HepG2 (cell line): Measurements from ENCODE around the gene HES6. TPM values are rescaled to one million over a fixed set of nuclear protein-coding genes. Genes with fewer than 3 reads are reported as not detected.
A peak's percentile ranks its signal among the peaks of the same experiment; 100 is the strongest.

Source experiments
- ELF4 ChIP-seq: sonication (generic); formaldehyde crosslinking; IDR thresholded peaks from 2 replicates; pipeline ENCODE4 v1.5.0; 2020; ENCODE audit warnings: missing genetic modification reagents, mild to moderate bottlenecking, moderate library complexity, borderline replicate concordance
- KLF6 ChIP-seq: IDR thresholded peaks from 2 replicates; pipeline ENCODE4 v1.8.0; 2016; ENCODE audit warnings: missing biosample characterization, missing genetic modification reagents
- MATR3 ChIP-seq: sonication (generic); formaldehyde crosslinking; IDR thresholded peaks from 2 replicates; pipeline ENCODE4 v1.4.0; 2020; ENCODE audit warnings: missing genetic modification reagents
- NBN ChIP-seq: fragments of 450-650 bp; conservative IDR thresholded peaks from 2 replicates; pipeline ENCODE4 v1.6.1; 2017
- SALL2 ChIP-seq: sonication (generic); formaldehyde crosslinking; IDR thresholded peaks from 2 replicates; pipeline ENCODE4 v1.8.1; 2023; ENCODE audit warnings: mild to moderate bottlenecking, missing genetic modification reagents, inconsistent platforms
- SETDB1 ChIP-seq: sonication (generic); formaldehyde crosslinking; IDR thresholded peaks from 2 replicates; pipeline ENCODE4 v1.5.1; 2020; ENCODE audit warnings: missing genetic modification reagents, mild to moderate bottlenecking, borderline replicate concordance
- ZFP62 ChIP-seq: sonication (generic); formaldehyde crosslinking; IDR thresholded peaks from 2 replicates; pipeline ENCODE4 v1.4.0; 2020; ENCODE audit warnings: missing genetic modification reagents
- ZNF205 ChIP-seq: IDR thresholded peaks from 2 replicates; pipeline ENCODE4 v1.6.1; 2018; ENCODE audit warnings: missing biosample characterization, missing genetic modification reagents
- ZNF207 ChIP-seq: fragments of 450-650 bp; IDR thresholded peaks from 2 replicates; pipeline ENCODE4 v1.6.1; 2016; ENCODE audit warnings: antibody characterized with exemption, borderline replicate concordance
- ZNF547 ChIP-seq: sonication (generic); formaldehyde crosslinking; IDR thresholded peaks from 2 replicates; pipeline ENCODE4 v1.5.1; 2020; ENCODE audit warnings: mild to moderate bottlenecking, missing genetic modification reagents
- polyA plus RNA-seq, 8 experiments: library from polyadenylated mRNA; depleted of rRNA in 3 of 8; stranded (reverse) in 7 of 8; unstranded in 1 of 8; fragments of >200 nt; fragmentation: Illumina TruSeq in 4 of 8; extraction: Trizol in 4 of 8; gene quantifications; 2 replicates each; pipeline versions ENCODE4 v1.2.1 to v1.2.3, GENCODE V29; 2011 to 2016; ENCODE audit warnings: low read depth in 4 of 8, missing spikeins in 1 of 8, mixed read lengths in 1 of 8; ENCODE audit not compliant: insufficient read depth in 1 of 8
- total RNA-seq, 5 experiments: library from RNA; depleted of rRNA; stranded (reverse); fragments of >200 nt; fragmentation: Illumina TruSeq; extraction: Trizol; gene quantifications; 2 replicates each; pipeline ENCODE4 v1.2.3, GENCODE V29; 2016; ENCODE audit warnings: low read depth in 1 of 5
- TF ChIP-seq, protein P1 (sequence below): sonication (generic); formaldehyde crosslinking; IDR thresholded peaks from 2 replicates; pipeline ENCODE4 v1.4.0; 2020; ENCODE audit warnings: missing genetic modification reagents
- TF ChIP-seq, protein P2 (sequence below): sonication (generic); formaldehyde crosslinking; IDR thresholded peaks from 2 replicates; pipeline ENCODE4 v1.4.0; 2020; ENCODE audit warnings: missing genetic modification reagents
- TF ChIP-seq, protein P3 (sequence below): sonication (generic); formaldehyde crosslinking; IDR thresholded peaks from 2 replicates; pipeline ENCODE4 v1.8.1; 2022; ENCODE audit warnings: low read depth, mild to moderate bottlenecking, missing genetic modification reagents
- TF ChIP-seq, protein P4 (sequence below): sonication (generic); formaldehyde crosslinking; IDR thresholded peaks from 2 replicates; pipeline ENCODE4 v1.4.0; 2020; ENCODE audit warnings: missing genetic modification reagents, mild to moderate bottlenecking, borderline replicate concordance
- TF ChIP-seq, protein P5 (sequence below): IDR thresholded peaks from 2 replicates; pipeline ENCODE4 v1.6.1; 2016; ENCODE audit warnings: low read depth
- TF ChIP-seq, protein P6 (sequence below): sonication (generic); formaldehyde crosslinking; IDR thresholded peaks from 2 replicates; pipeline ENCODE4 v1.4.0; 2020; ENCODE audit warnings: missing genetic modification reagents

Gene HES6
- total and polyA plus RNA-seq, 2 of the 13 experiments (the other 11 are each of a cell fraction or from before 2014, with no cell fraction given): 19.5 to 82.8 TPM

DNA sequence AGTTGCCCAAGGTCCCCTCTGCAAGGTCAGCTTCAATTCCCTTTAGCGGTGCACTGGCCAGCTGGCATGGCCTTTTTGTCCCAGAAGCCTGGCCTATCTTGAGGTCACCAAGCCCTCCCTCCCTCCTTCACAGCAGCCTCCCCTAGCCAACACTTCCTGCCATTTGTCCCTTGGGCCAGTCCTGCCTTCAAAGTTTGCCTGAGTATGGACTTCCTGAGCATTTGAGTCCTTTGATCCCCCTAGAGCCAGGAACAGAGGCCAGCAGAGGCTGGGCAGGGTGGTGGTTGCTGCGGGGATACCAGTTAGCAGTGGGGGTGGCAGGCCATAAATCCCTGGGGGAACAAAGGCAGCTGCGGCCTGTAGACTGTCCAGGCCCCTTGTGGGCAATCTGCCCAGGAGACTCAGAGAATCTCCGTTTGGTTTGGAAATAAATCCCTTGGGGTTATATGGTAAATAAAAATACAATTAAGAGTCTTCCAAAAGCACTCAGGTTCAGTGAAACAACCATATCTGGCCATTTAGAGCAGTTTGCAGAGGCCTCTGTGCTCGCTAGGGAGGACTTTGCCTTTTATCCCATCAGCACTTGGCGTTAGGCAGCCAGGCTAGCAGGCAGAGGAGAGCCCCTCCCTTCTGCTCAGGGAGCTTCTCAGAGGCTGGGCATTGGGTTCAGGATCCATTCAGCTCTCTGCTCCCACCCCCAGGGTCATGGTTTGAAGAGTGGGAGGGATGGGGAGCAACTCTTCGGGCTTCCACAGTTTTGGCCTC, 3.1 kb upstream of the HES6 start (continued):
- TF ChIP-seq ZNF547 (CRISPR knock-in tag) (no peak; the same call in 1 of the 2 replicates), ZNF205 (no peak), SETDB1 (CRISPR knock-in tag) (no peak), SALL2 (CRISPR knock-in tag) (no peak), ZFP62 (CRISPR knock-in tag) (no peak), MATR3 (no peak), NBN (no peak), ELF4 (no peak), ZNF207 (no peak), KLF6 (CRISPR knock-in tag) (no peak)
- TF ChIP-seq, protein P1, sequence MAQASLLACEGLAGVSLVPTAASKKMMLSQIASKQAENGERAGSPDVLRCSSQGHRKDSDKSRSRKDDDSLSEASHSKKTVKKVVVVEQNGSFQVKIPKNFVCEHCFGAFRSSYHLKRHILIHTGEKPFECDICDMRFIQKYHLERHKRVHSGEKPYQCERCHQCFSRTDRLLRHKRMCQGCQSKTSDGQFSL (CRISPR knock-in tag): peak; percentile 79
- TF ChIP-seq, protein P2, sequence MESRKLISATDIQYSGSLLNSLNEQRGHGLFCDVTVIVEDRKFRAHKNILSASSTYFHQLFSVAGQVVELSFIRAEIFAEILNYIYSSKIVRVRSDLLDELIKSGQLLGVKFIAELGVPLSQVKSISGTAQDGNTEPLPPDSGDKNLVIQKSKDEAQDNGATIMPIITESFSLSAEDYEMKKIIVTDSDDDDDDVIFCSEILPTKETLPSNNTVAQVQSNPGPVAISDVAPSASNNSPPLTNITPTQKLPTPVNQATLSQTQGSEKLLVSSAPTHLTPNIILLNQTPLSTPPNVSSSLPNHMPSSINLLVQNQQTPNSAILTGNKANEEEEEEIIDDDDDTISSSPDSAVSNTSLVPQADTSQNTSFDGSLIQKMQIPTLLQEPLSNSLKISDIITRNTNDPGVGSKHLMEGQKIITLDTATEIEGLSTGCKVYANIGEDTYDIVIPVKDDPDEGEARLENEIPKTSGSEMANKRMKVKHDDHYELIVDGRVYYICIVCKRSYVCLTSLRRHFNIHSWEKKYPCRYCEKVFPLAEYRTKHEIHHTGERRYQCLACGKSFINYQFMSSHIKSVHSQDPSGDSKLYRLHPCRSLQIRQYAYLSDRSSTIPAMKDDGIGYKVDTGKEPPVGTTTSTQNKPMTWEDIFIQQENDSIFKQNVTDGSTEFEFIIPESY (CRISPR knock-in tag): no peak
- TF ChIP-seq, protein P3, sequence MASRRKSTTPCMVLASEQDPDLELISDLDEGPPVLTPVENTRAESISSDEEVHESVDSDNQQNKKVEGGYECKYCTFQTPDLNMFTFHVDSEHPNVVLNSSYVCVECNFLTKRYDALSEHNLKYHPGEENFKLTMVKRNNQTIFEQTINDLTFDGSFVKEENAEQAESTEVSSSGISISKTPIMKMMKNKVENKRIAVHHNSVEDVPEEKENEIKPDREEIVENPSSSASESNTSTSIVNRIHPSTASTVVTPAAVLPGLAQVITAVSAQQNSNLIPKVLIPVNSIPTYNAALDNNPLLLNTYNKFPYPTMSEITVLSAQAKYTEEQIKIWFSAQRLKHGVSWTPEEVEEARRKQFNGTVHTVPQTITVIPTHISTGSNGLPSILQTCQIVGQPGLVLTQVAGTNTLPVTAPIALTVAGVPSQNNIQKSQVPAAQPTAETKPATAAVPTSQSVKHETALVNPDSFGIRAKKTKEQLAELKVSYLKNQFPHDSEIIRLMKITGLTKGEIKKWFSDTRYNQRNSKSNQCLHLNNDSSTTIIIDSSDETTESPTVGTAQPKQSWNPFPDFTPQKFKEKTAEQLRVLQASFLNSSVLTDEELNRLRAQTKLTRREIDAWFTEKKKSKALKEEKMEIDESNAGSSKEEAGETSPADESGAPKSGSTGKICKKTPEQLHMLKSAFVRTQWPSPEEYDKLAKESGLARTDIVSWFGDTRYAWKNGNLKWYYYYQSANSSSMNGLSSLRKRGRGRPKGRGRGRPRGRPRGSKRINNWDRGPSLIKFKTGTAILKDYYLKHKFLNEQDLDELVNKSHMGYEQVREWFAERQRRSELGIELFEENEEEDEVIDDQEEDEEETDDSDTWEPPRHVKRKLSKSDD (CRISPR knock-in tag): no peak
- TF ChIP-seq, protein P4, sequence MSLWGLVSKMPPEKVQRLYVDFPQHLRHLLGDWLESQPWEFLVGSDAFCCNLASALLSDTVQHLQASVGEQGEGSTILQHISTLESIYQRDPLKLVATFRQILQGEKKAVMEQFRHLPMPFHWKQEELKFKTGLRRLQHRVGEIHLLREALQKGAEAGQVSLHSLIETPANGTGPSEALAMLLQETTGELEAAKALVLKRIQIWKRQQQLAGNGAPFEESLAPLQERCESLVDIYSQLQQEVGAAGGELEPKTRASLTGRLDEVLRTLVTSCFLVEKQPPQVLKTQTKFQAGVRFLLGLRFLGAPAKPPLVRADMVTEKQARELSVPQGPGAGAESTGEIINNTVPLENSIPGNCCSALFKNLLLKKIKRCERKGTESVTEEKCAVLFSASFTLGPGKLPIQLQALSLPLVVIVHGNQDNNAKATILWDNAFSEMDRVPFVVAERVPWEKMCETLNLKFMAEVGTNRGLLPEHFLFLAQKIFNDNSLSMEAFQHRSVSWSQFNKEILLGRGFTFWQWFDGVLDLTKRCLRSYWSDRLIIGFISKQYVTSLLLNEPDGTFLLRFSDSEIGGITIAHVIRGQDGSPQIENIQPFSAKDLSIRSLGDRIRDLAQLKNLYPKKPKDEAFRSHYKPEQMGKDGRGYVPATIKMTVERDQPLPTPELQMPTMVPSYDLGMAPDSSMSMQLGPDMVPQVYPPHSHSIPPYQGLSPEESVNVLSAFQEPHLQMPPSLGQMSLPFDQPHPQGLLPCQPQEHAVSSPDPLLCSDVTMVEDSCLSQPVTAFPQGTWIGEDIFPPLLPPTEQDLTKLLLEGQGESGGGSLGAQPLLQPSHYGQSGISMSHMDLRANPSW: no peak
- TF ChIP-seq, protein P5, sequence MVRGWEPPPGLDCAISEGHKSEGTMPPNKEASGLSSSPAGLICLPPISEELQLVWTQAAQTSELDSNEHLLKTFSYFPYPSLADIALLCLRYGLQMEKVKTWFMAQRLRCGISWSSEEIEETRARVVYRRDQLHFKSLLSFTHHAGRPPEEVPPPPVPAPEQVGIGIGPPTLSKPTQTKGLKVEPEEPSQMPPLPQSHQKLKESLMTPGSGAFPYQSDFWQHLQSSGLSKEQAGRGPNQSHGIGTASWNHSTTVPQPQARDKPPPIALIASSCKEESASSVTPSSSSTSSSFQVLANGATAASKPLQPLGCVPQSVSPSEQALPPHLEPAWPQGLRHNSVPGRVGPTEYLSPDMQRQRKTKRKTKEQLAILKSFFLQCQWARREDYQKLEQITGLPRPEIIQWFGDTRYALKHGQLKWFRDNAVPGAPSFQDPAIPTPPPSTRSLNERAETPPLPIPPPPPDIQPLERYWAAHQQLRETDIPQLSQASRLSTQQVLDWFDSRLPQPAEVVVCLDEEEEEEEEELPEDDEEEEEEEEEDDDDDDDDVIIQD (CRISPR knock-in tag): no peak
- TF ChIP-seq, protein P6, sequence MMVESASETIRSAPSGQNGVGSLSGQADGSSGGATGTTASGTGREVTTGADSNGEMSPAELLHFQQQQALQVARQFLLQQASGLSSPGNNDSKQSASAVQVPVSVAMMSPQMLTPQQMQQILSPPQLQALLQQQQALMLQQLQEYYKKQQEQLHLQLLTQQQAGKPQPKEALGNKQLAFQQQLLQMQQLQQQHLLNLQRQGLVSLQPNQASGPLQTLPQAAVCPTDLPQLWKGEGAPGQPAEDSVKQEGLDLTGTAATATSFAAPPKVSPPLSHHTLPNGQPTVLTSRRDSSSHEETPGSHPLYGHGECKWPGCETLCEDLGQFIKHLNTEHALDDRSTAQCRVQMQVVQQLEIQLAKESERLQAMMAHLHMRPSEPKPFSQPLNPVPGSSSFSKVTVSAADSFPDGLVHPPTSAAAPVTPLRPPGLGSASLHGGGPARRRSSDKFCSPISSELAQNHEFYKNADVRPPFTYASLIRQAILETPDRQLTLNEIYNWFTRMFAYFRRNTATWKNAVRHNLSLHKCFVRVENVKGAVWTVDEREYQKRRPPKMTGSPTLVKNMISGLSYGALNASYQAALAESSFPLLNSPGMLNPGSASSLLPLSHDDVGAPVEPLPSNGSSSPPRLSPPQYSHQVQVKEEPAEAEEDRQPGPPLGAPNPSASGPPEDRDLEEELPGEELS: no peak
